ENCODE results near the gene IMMP2L.
A peak's percentile ranks its signal among the peaks of the same experiment; 100 is the strongest.

IMMP2L gene

DNA sequence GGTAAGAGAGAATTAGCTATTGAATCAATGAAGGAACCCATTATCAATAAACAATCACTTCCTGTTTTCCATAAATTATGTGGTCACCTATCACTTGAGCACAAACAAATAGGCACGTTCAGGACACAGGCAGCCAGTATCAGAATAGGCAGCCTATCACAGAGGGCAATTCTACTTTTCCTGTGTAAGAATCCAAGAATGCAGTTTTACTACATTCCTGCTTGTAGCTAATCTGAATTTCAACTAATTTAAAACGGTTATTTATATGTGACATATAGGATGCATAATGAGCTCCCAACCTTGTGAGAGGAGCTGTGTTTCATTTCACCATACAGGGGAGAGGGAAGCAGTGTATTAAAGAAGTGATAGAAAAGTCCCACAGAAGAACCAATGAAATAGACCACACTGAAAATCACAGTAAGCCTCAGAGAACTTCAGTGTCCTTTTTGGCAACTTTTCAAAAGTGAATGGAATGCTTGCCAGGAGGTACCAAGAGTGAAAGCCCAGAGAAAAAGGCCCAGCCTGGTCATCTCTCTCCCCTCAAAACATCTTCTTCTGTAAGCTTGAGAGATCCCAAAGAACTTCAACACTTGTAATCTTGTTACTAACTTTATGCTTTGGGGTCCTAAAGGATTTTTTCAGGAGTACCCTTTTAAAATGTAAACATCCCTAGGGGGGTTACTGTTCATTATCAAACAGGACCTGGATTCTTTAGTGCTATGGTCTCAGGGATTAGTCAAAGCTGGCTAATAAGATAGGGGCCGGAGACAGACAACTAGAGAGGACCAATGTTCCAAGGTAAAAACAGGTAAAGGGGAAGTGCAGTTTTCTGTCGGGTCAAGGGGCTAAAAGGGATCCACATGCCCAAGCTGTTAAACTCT lies 1.3 kb downstream of the IMMP2L start:
- H3K4me3 ChIP-seq (ENCODE audit: low read length), result peak overlapping the region; percentile 72
- DNase-seq (ENCODE audit: low read depth, low spot score), result no peak

GRCh38 chr7:111558991-111559390 lies 3.3 kb downstream of the IMMP2L start:
- no peak overlapping the region for H3K4me3 ChIP-seq (ENCODE audit: low read length)
- peak; percentile 18 for DNase-seq (ENCODE audit: low read depth, low spot score)

DNA sequence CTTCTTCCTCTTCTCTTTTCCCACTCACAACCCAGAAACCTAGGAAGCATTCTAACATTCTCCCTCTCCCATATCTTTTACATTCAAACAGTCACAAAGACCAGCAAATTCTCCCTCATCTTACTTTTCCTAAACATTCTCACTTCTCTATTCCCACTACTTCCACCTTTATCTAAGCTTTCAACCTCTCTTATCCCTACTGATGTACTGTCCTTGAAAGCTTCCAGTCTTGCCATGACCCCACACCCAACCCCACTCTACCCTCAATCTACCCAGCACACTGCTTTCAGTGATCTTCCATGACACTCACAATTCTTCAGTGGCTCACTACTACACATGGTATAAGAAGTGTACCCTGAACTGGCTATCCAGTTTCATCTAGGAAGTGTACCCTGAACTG lies 5.3 kb downstream of the IMMP2L start:
- no peak overlapping the region for H3K4me3 ChIP-seq (ENCODE audit: low read length)
- DNase-seq (ENCODE audit: low read depth, low spot score), result no peak

DNA sequence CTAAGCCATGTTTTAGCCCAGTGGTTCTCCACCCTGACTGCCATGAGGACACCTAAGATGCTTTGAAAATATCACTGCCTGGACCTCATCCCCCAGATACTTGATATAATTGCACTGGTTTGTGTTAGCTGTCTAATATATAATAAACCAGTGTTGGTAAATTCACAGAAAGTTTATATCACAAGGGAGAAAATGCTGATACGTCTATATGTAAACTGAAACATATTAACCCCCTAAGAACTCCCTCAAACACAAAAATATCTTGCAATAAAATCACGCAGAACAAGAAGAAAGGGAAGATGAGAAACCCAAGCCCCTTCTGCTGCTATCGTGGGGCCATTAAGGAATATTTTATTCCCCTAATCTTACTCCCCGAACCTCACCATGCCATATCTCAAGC lies 8.2 kb downstream of the IMMP2L start:
- DNase-seq (ENCODE audit: low read depth, low spot score), result no peak
- no peak overlapping the region for H3K4me3 ChIP-seq (ENCODE audit: low read length)

DNA sequence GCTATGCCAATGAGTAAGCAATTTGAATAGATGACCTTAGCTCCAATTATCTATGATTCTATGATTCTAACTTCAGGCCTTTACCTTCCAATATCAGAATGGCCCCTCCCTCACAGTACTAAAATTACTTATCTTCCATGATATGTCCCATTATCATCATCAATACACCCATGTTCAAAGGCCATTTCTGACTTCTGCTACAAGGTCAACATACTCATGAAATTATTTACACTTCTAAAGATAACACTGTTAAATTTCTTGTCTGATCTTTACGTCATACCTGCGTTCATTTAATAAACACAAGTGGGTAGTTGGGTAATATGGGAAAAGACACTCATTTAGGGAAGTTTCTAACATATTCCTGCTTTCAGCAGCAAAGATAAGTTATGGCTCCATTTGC lies 21.2 kb downstream of the IMMP2L start:
- no peak for DNase-seq (ENCODE audit: low read depth, low spot score)
- H3K4me3 ChIP-seq (ENCODE audit: low read length), result no peak overlapping the region

DNA sequence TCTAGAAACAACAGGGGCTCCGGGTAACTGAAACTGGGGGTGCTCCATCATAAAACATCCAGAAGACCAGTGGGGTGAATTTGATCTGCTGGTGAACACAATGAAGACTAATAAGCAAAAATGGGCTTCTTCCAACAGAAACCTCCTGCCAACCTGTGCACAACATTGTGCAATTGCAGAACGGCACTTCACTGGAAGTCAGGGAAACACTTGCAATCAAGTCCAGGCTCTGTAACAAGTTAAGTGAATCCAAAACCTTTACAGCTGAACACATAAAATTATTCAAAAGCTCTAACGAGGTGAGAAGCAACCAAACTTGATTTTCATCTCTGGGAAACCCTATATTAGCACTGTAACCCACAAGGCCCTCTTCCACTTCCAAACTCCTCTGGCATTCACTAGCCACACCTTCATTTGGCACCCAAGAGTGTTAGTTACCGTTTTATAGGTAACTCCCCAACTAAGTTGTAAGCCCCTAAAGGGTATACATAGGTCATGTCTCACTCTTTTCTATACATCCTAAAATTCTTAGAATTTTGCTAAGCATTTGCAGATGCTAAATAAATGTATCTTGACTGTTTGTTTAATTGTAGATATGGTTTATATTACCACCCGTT lies 22.0 kb downstream of the IMMP2L start:
- H3K4me3 ChIP-seq (ENCODE audit: low read length), result no peak overlapping the region
- no peak for DNase-seq (ENCODE audit: low read depth, low spot score)

- no peak for DNase-seq (ENCODE audit: low read depth, low spot score)
These were observed 25.2 kb downstream of the IMMP2L start for GRCh38 chr7:111537134-111537533.

DNA sequence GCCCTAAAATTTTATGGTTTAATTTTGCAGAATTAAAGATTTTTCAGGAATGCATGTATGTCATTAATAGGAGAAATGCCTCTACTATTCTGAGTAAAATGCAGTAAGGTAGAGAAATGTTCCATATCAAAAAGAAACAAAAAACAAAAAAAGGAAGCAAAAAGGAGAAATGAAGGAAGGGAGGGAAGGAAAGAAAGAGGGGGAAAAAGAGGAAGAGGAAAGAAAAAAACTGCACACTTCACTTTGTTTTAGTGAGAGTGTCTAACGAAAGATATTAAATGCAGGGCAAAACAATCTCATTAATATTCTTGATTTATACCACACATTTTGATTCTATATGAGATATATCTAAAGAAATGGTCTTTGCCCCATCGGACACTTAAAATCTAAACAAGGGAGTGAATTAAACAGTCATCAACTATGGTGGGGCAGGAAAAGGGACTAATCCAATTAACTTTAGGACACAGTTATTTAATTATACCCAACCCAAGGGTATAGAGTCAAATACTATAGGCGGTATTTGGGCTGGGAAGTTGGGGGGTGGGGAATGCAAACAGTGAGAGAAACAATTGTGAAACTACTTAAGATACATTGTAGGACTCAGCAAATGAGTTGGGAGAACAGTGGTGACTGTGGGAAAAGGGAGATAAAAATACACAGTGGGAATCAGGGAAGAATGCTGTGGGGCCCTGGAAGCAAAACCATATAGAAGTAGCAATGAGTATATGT lies 27.0 kb downstream of the IMMP2L start:
- no peak overlapping the region for H3K4me3 ChIP-seq (ENCODE audit: low read length)
- no peak for DNase-seq (ENCODE audit: low read depth, low spot score)

More at GRCh38 chr7:111537134-111537533, 25.2 kb downstream of the IMMP2L start:
- H3K4me3 ChIP-seq (ENCODE audit: low read length), result no peak overlapping the region

DNA sequence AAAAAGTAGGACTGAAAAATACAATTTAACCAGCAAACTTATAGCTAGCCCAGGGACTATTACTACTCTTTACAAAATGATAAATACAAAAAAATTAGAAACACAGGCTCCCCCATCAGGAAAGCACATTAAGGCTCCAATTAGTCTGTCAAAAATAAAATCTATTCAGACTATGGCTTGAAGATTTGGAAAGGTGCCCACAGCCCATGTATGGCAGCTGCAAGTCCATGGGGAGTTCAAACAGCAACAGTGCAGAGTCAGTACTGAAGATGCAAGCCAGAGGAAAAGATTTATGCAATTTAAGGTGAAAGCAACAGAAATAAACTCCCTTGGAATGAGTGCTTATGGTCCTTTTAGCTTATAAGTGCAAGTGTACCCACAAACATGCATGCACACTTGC lies 29.7 kb downstream of the IMMP2L start:
- no peak for DNase-seq (ENCODE audit: low read depth, low spot score)
- H3K4me3 ChIP-seq (ENCODE audit: low read length), result no peak overlapping the region

GRCh38 chr7:111531993-111532392 lies 30.3 kb downstream of the IMMP2L start:
- DNase-seq (ENCODE audit: low read depth, low spot score), result no peak
- H3K4me3 ChIP-seq (ENCODE audit: low read length), result no peak overlapping the region

- H3K4me3 ChIP-seq (ENCODE audit: low read length), result no peak overlapping the region
- no peak for DNase-seq (ENCODE audit: low read depth, low spot score)
These were observed 32.0 kb downstream of the IMMP2L start for GRCh38 chr7:111530356-111530668.

GRCh38 chr7:111529507-111530355 lies 32.6 kb downstream of the IMMP2L start:
- H3K4me3 ChIP-seq (ENCODE audit: low read length), result no peak overlapping the region
- DNase-seq (ENCODE audit: low read depth, low spot score), result no peak

DNA sequence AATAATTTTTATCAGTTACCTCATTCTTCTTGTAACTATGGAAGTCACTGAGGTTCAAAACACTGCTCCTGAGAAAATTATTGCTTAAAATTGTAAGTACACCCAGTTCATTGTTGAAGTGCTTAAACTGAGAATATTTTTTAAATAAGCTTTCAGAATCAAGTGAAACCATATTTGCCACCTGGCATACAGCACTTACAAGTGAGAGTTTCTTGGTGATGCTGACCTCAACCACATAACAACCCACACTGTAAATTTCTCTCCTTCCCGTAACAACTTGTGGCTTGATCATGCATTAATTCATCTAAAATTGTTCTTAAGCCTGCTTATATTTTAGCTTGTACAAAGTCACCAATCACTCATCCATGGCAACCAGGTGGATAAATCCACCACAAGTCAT lies 34.0 kb downstream of the IMMP2L start:
- peak; percentile 69 for DNase-seq (ENCODE audit: low read depth, low spot score)
- no peak overlapping the region for H3K4me3 ChIP-seq (ENCODE audit: low read length)

DNA sequence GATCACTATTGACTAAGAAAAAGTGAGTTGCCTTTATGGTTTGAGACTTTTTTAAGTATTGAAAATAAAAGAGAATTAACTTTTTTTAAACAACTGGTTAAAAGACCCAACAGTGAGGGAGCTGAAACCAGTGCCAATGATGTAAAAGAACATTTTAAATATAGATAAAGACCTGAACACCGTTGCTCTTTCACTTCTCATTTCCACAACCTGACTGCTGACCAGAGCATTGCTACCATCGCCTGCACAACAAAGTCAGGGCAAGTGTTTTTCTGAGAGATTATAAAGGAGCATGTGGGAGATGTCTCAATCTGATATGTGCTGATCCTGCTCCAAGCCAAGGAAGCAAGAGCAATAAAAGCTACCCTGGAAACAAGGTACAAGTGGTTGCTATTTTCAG lies 34.7 kb downstream of the IMMP2L start:
- H3K4me3 ChIP-seq (ENCODE audit: low read length), result no peak overlapping the region
- no peak for DNase-seq (ENCODE audit: low read depth, low spot score)

DNA sequence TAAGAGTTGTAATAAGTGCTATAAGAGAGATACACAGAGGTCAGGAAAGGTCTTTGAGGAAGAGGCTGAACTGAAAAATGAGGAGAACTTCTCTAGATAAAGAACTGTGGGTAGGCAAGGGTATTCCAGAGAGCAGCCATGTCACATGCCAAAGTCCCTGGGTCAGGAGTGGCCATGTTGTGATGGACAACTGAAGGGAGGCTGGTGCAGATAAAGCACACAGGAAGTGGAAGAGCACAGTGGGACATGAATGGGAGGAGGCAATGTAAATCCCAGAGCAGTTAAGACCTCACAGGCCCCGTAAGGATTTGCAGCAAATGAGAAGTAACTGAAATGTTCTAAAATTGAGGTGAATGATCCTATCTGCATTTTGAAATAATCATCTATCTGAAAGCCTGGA lies 37.2 kb downstream of the IMMP2L start:
- H3K4me3 ChIP-seq (ENCODE audit: low read length), result no peak overlapping the region
- no peak for DNase-seq (ENCODE audit: low read depth, low spot score)

- DNase-seq (ENCODE audit: low read depth, low spot score), result no peak
- no peak overlapping the region for H3K4me3 ChIP-seq (ENCODE audit: low read length)
These were observed 40.6 kb downstream of the IMMP2L start for GRCh38 chr7:111521660-111522059.

DNA sequence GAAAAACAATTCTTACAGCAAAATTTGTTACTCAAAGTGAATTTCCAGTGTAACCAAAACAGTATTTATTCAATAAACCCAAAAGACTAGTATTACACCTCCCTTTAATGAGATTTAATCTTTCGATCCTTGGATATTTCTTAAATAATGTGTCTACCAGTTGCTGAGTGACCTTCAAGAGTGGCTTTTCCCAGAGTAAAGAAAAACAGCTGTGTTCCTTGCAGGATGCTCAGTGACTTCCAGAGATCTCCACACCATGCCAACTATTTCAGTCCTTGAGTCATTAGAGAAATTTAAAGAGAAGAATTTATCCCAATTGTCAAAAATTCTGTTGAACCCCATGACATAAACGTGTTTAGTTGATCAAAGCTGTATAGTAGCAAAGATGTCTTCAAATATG lies 44.0 kb downstream of the IMMP2L start:
- no peak overlapping the region for H3K4me3 ChIP-seq (ENCODE audit: low read length)
- DNase-seq (ENCODE audit: low read depth, low spot score), result no peak

DNA sequence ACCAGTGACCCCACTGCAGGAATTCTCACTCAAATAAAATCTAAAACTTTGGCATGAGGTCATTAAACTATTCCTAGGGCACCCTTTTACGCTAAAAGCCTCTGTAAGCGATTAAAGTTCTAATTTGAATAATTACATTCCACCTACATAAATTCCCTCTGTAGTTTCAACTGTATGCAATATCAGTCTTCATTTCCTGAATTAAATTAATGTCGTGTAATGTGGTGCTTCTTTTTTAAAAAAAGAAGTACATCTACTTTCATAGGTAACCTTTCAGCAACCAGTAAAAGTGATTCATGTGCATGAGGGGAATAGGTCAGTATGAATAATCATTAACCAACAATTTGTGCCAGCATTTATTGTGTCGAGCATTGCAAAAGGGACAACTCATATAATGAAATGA lies 44.7 kb downstream of the IMMP2L start:
- H3K4me3 ChIP-seq (ENCODE audit: low read length), result no peak overlapping the region
- DNase-seq (ENCODE audit: low read depth, low spot score), result no peak

GRCh38 chr7:111516612-111517011 lies 45.7 kb downstream of the IMMP2L start:
- no peak overlapping the region for H3K4me3 ChIP-seq (ENCODE audit: low read length)
- no peak for DNase-seq (ENCODE audit: low read depth, low spot score)
